Lower leg skin (tissue), 4 donors: ENCODE results near the gene MINK1. TPM values are rescaled to one million over a fixed set of nuclear protein-coding genes. Genes with fewer than 3 reads are reported as not detected.
"Not testable (repeated sequence)": the region's sequence is repeated elsewhere in the genome, so short reads cannot be mapped to it uniquely, and the experiment has no call there.

Experiments used
- DNase-seq, 2 donors: peaks; one replicate each; pipeline ENCODE4 v3.0.0-alpha.2; 2019; ENCODE audit warnings: low spot score in 2 of 2
- H3K4me3 ChIP-seq: fragments of 200-600 bp; sonication (generic); 2 replicates; pipeline ENCODE4 v1.5.1; 2017; ENCODE audit warnings: mild to moderate bottlenecking, low read depth; ENCODE audit not compliant: poor library complexity, severe bottlenecking
- CTCF ChIP-seq, 3 donors: fragments of 450-650 bp; IDR thresholded peaks; one replicate each; pipeline ENCODE4 v1.5.1; 2016; ENCODE audit warnings: antibody characterized with exemption in 3 of 3, mild to moderate bottlenecking in 3 of 3, moderate library complexity in 2 of 3
- POLR2A ChIP-seq, 2 donors: fragments of 450-650 bp; IDR thresholded peaks; one replicate each; pipeline ENCODE4 v1.6.1; 2016 to 2017; ENCODE audit warnings: antibody characterized with exemption in 2 of 2, mild to moderate bottlenecking in 1 of 2, moderate library complexity in 1 of 2
- WGBS, 2 donors: methylation state at CpG; one replicate each; pipeline ENCODE4 v1.1.5; 2018; 5-methylcytosine and 5-hydroxymethylcytosine counted together
- intact Hi-C: fragments of 100-400 bp; cut with DNase I; formaldehyde crosslinking; loops from one replicate; pipeline ENCODE4 v1.15.0; 2023; ENCODE audit warnings: low total_unique reads
- total RNA-seq, 4 donors: library from RNA; depleted of rRNA; stranded (reverse); fragments of >200 nt; gene quantifications; one replicate each; pipeline ENCODE4 v1.1.0, GENCODE V29; 2016

The MINK1 gene
- total RNA-seq, 4 donors from 2014 or later = 128 to 208 (median 140) TPM

GRCh38 chr17:4903051-4903818, 70.1 kb downstream of the MINK1 start, which contains the start of gene CHRNE:
TSS of gene CHRNE (minus strand) at chr17:4903098. CDS start at chr17:4903063, 35 bp downstream.
- no peak for TF ChIP-seq POLR2A (IDR thresholded peaks at IDR 0.05)
- TF ChIP-seq CTCF (IDR thresholded peaks at IDR 0.05) = peak in 1 of 3 donors; percentile 62
- intact Hi-C loops = no loop called here
- DNase-seq = peak; percentile 85 to 94
- no peak within 1 kb of the TSS for H3K4me3 ChIP-seq
- 12 to 16% methylated on average over 10 of the region's 10 CpGs for WGBS, 2 donors

GRCh38 chr17:4906642-4907041, 73.5 kb downstream of the MINK1 start:
- intact Hi-C loops = loop anchor here (5.0 kb wide), 1 partner anchor 91 kb away; the partner anchor contains the start of genes INCA1 and KIF1C
- not testable (repeated sequence) for H3K4me3 ChIP-seq, DNase-seq

- DNase-seq = no peak
- no peak overlapping the region for H3K4me3 ChIP-seq
- intact Hi-C loops = loop anchor here (5.0 kb wide), 1 partner anchor 89 kb away; the partner anchor contains the start of genes INCA1 and KIF1C
- WGBS, 2 donors = 19 to 40% methylated on average over 10 of the region's 10 CpGs
- TF ChIP-seq CTCF (IDR thresholded peaks at IDR 0.05) = no peak
- TF ChIP-seq POLR2A (IDR thresholded peaks at IDR 0.05) = no peak
Measured at GRCh38 chr17:4908301-4908700, 75.2 kb downstream of the MINK1 start.

- WGBS, 2 donors = 11 to 13% methylated on average over 12 to 19 of the region's 20 CpGs
- intact Hi-C loops = loop anchor here (5.0 kb wide), 1 partner anchor 88 kb away; the partner anchor contains the start of genes INCA1 and KIF1C
- peak; percentile 92 to 97 for DNase-seq
- TF ChIP-seq POLR2A (IDR thresholded peaks at IDR 0.05) (no peak), CTCF (IDR thresholded peaks at IDR 0.05) (peak in 1 of 3 donors; percentile 32)
- no peak overlapping the region for H3K4me3 ChIP-seq
Measured at GRCh38 chr17:4908711-4909496, 75.8 kb downstream of the MINK1 start.

GRCh38 chr17:4913994-4914393, 80.9 kb downstream of the MINK1 start:
- no peak for DNase-seq
- intact Hi-C loops = no loop called here
- no peak overlapping the region for H3K4me3 ChIP-seq
- WGBS, 2 donors = 72 to 86% methylated on average over 1 of the region's 1 CpG
- TF ChIP-seq CTCF (IDR thresholded peaks at IDR 0.05) (no peak), POLR2A (IDR thresholded peaks at IDR 0.05) (no peak)

- 93% methylated on average over 4 of the region's 4 CpGs for WGBS, 2 donors
- H3K4me3 ChIP-seq, intact Hi-C loops, DNase-seq: not testable (repeated sequence)
Measured at GRCh38 chr17:4914551-4914950, 81.4 kb downstream of the MINK1 start.
